Sciatic nerve (tissue), 2 donors: ENCODE results near the gene NCMAP. TPM values are rescaled to one million over a fixed set of nuclear protein-coding genes. Genes with fewer than 3 reads are reported as not detected.

ENCODE experiments used
- ATAC-seq: fragments of 200-7000 bp; cut with Tn5 transposase; one replicate; pipeline ENCODE4 v1.9.1; 2020; ENCODE audit warnings: mild to moderate bottlenecking, moderate library complexity
- DNase-seq: peaks from one replicate; pipeline ENCODE4 v3.0.0-alpha.2; 2020; ENCODE audit warnings: low spot score
- intact Hi-C: fragments of 100-400 bp; cut with DNase I; formaldehyde crosslinking; loops from one replicate; pipeline ENCODE4 v1.14.2; 2022
- total RNA-seq: library from RNA; stranded (reverse); fragmentation: NEBNext Ultra II Directional; extraction: Animal tissue kit (Norgen Biotek cat#: 25700); gene quantifications from one replicate; pipeline ENCODE4 v1.2.1, GENCODE V29; 2021
- donor health status: DM: no; HTN: no; CAD: no.
- donor health status: DM: no; HTN: no; CAD: no.

Gene NCMAP
- total RNA-seq, 1 donor from 2014 or later = 226 TPM

GRCh38 chr1:24605534-24606295, 49.8 kb downstream of the NCMAP start:
- intact Hi-C loops = no loop called here
- ATAC-seq (no peak), DNase-seq (no peak)

DNA sequence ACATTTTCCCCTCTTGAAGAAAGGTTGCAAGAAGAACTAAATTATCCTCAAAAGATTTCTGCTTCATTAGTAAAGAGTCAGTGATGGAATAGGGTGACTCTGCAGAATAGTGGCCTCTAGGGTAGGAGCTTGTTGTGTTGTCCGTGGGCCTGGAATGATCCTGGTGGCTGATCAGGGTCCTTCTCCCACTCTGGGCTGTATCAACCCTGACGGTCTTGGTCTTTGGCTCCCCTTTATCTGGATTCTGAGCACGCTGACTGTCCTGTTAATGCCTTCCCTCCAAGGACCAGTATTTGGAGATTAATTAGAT, 50.4 kb downstream of the NCMAP start:
- DNase-seq = no peak

DNA sequence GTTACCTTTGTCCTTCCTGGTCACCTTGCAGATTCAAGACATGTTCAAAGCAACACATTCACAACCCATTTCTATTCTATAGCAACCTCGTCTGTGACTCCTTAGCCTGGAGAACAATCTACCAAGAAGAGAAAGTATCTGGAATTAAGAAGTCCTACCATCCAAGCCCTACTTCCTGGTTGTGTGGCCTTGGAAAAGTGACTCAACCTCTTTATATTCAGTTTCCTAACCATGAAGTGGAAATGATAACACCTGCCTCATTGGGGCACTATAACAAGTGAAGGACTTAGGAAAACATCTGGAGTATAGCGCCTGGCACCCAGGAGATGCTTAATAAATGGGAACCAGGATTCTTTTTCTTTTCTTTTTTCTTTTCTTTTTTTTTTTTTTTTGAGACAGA, 50.7 kb downstream of the NCMAP start:
- intact Hi-C loops = no loop called here
- ATAC-seq = no peak
- no peak for DNase-seq

More for the DNA sequence above, 50.4 kb downstream of the NCMAP start:
- intact Hi-C loops = no loop called here
- ATAC-seq = no peak

DNA sequence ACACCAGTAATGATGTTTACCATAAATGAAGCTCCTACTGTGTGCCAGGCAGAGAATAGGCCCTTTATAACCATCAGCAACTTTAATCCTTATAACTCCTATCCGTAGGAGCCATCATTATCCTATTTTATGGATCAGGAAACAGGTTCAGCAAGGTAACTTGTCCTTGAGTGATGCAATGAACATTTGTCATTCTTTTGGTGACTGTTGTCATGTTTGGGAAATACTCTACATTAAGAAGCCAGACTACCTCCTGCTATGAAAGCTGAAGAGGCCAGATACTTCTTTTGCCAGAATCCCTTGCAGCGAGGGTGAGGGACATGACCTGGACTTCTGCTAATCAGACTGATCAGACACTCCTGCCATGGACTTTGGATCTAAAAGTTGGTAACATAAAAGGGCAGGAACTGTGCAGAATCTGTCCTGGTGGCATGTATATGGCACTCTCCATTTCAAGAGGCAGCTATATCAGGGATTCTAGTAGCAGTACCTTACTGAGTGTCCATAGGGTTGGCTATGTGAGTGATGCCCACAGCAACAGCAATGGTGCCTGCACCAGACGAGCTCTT, 54.1 kb downstream of the NCMAP start:
- ATAC-seq (no peak), DNase-seq (no peak)
- intact Hi-C loops = no loop called here

DNA sequence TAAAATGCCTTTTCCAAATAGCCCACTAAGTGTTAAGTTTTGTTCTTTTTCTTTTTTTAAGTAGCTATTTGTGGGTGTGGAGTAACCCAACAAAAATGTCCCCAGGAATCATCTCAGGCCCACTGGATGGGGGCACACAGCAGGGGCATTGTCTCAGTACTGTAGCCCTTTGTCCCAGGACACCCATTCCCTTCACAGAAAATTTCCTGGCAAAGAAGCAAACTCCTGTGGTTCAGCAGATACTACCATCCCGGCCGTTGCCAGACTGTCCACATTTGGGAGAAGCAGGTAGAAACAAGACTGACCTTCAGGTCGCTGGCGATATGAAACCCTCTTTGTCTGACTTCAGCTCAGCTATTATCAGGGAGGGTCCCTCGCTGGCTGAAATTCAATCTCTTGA, 63.5 kb downstream of the NCMAP start:
- ATAC-seq = peak; percentile 81

DNA sequence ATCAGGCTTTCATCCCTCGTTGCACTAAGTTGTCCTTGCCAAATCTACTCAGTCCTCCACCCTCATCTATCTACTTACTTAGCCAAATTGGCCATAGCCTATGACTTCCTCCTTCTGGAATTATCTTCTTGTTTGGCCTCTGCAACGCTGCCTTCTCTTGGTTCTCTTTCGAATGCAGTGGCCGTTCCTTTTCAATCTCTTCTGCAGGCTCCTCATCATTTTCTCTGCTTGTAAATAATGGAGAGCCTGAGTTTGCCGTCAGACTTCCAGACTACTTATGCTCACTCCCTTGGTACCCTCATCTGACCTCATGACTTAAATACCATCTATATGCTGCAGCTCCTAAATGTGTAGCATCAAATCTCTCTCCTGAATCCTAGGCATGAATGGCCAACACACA, 64.8 kb downstream of the NCMAP start:
- ATAC-seq = no peak
- no peak for DNase-seq
- intact Hi-C loops = no loop called here

More for the DNA sequence above, 63.5 kb downstream of the NCMAP start:
- intact Hi-C loops = no loop called here
- DNase-seq = no peak

DNA sequence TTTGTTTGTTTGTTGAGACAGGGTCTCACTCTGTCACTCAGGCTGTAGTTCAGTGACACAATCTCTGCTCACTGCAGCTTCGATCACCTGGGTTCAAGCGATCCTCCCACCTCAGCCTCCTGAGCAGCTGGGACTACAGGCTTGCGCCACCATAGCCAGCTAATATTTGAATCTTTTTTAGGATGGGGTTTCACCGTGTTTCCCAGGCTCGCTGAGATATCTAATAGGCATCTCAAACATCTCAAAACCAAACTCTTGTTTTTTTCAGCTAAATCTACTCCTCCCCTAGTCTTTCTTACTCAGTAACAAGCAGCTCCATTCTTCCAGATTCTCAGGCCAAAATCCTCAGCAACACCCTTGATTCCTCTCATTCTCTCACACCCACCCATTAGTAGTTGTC, 65.2 kb downstream of the NCMAP start:
- DNase-seq (no peak), ATAC-seq (peak; percentile 13)
- intact Hi-C loops = no loop called here

- ATAC-seq (peak; percentile 60), DNase-seq (no peak)
- intact Hi-C loops = no loop called here
Measured at GRCh38 chr1:24622218-24622617, 66.3 kb downstream of the NCMAP start.

- ATAC-seq (no peak), DNase-seq (no peak)
- intact Hi-C loops = no loop called here
Measured at GRCh38 chr1:24632832-24633175, 76.9 kb downstream of the NCMAP start.

DNA sequence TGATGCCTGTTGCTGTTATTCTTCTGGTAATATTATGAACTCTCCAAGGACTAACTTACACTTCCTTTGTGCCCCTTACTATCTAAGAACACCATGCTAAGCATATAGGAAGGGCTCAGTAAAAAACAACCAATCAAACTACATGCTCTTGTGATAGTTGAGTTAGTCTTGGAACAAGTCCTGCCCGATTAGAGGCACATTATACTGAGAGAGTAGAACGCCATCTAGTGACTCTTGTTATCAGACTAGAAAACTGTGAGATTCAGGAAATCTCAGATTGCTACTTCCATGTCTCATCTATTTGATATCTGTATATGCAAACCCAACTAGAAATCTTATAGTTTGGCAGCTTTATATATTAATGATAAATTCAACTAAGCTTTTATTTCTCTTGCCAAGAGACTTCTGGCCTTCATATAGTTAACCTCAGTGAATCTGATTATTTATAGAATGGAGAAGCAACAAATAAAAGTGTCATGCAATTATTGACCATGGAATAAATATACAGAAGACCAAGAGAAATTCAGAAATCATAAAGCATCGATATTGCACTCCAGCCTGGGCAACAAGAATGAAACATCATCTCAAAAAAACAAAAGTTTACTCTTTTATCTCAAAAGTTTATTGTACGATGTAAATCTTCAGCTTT, 79.4 kb downstream of the NCMAP start:
- intact Hi-C loops = no loop called here
- ATAC-seq (peak; percentile 81), DNase-seq (no peak)

- intact Hi-C loops = no loop called here
- no peak for ATAC-seq
Measured at GRCh38 chr1:24636661-24637357, 80.9 kb downstream of the NCMAP start.

GRCh38 chr1:24639094-24639493, 83.2 kb downstream of the NCMAP start:
- no peak for DNase-seq
- intact Hi-C loops = no loop called here
- ATAC-seq = no peak

More at GRCh38 chr1:24636661-24637357, 80.9 kb downstream of the NCMAP start:
- DNase-seq = no peak

GRCh38 chr1:24639881-24640280, 84.0 kb downstream of the NCMAP start:
- ATAC-seq = no peak
- no peak for DNase-seq
- intact Hi-C loops = no loop called here

GRCh38 chr1:24640288-24640687, 84.4 kb downstream of the NCMAP start:
- ATAC-seq (no peak), DNase-seq (no peak)
- intact Hi-C loops = no loop called here

DNA sequence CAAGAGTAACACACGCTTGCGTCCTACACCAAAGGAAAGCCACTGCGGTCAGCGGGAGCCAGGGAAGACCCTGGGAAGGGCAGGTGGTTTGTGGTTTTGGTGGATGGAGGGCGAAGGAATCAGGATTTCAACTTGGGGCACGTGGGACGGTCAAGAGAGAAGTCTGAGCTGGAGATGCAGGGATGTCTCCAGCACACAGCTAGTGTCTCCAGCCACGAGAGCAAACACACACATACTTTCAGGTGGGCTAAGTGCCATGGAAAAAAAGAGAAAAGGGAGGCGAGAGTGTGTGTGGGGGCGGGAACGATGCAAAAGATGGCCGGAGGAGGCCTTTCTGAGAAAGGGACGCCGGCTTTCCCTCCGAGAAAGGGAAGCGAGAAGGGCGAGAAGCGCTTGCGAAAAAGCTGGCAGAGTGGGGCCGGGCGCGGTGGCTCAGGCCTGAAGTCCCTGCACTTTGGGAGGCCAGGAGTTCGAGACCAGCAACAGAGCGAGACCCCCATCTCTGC, 85.8 kb downstream of the NCMAP start:
- intact Hi-C loops = no loop called here
- ATAC-seq = no peak
- DNase-seq = peak; percentile 70

DNA sequence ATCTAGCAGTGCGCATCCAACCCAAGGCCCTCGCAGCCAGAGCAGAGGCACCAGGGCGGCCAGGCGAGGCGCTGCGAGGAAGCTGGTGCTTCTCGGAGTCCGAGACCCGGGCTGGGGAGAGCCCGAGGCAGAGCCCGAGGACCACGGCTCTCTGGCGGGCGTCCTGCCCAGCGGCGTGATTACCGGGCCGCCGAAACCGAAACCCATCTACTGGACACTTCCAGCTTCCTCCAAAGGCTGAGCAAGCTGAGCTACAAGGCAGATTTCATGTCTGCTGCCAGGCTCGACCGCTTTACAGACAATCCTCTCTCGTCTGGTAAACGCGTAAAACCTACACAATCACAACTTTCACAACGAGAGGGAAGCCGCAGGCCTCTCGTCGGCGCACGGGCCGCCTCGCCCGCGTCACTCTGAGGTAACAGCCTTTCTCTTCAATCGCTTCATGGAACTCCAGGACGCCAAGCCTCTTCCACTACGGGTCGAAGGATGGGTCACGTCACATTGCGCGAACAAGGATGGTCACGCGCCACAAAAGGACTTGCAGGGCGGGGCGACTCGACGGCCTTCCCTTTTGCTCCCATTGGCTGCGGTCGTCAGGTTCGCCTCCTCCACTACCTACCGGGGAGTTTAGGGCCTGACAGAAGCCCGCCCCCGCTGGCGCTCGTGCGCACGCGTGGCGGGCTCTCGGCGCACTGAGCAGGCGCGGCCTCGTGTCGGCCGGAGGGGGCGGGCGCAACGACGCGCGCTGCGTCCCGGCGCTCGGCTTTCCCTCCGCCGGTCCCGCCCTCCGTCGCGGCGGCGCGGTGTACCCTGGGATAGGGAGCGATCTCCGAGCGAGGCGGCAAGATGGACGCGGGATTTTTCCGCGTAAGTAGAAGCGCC, 86.8 kb downstream of the NCMAP start, which contains the start of gene SRRM1:
Gene SRRM1, plus strand, starts transcription at position 822 of the 882 bp plus-strand sequence. Its CDS starts 25 bp downstream, at position 847.
- intact Hi-C loops = no loop called here
- DNase-seq = peak; percentile 99
- ATAC-seq = peak; percentile 98

DNA sequence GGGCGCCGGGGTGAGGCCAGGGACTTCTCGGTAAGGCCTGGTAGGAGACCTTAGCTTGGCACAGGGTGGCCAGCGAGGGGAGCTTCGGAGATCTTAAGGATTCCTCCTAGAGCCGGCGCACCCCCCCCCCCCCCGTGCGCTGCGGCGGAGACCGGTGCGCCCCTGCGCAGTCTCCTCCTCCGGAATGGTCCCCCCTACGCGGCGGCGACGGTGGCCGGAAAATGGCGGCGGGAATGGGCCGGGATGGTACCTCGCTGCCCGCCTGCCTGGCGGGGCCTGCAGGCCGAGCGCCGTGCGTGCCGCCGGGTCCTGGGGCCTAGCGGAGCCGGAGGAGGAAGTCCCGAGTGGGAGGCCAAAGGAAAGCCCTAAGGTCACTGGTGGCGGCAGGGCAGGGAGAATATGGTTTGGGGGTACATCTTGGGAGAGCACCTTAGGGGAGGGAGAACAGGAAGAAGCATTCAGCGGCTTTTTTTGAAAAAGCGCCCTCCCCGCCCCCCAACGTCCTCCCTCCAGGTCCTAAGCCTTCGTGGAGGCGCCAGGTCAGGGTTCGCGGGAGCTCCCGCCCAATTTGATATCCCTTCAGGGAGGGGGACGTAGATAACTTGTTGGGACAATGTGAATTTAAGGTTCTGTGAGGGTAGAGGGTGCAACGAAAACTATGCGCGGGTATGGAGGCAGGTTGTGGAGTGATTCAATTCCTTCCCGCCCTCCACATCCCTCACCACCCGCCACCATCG, 87.6 kb downstream of the NCMAP start:
- ATAC-seq = peak; percentile 1
- intact Hi-C loops = no loop called here
- no peak for DNase-seq

- intact Hi-C loops = no loop called here
- no peak for DNase-seq
- no peak for ATAC-seq
Measured at GRCh38 chr1:24644100-24644384, 88.2 kb downstream of the NCMAP start.
